Measurements from ENCODE around the gene SLU7. TPM values are rescaled to one million over a fixed set of nuclear protein-coding genes. Genes with fewer than 3 reads are reported as not detected.

SLU7 gene
- total RNA-seq, 1 experiment from 2014 or later: 33.3 TPM

GRCh38 chr5:160380041-160380440 is 38.8 kb downstream of the SLU7 start:
- Histone ChIP-seq H2BK15ac (ENCODE audit: low read depth, low read length) (no peak overlapping the region), H4K8ac (replicated peaks; ENCODE audit: insufficient read length, low read depth, low read length) (no peak overlapping the region), H3T11ph (ENCODE audit: low read length) (no peak overlapping the region), H3K4ac (ENCODE audit: low read depth, low read length) (no peak overlapping the region), H2AK5ac (ENCODE audit: insufficient read length, low read length) (no peak overlapping the region), H3K23ac (ENCODE audit: insufficient read length, low read depth, low read length) (no peak overlapping the region), H3K27me3 (ENCODE audit: insufficient read depth, low read length) (no peaks in the 10 kb centered on the region), H3K18ac (ENCODE audit: insufficient read length, low read depth, low read length) (no peak overlapping the region), H2AFZ (ENCODE audit: low read length) (no peak overlapping the region), H3K4me1 (ENCODE audit: insufficient read depth, low read length) (no peaks in the 10 kb centered on the region), H3K56ac (ENCODE audit: insufficient read length, low read depth, low read length) (no peak overlapping the region), H3K9ac (ENCODE audit: extremely low read depth, insufficient read length, low read length) (no peak overlapping the region), H4K91ac (ENCODE audit: insufficient read length, low read depth, low read length) (no peak overlapping the region), H3K14ac (ENCODE audit: insufficient read depth, low read length) (no peak overlapping the region), H2BK120ac (ENCODE audit: low read depth, low read length, poor library complexity, severe bottlenecking) (no peak overlapping the region), H3K4me2 (ENCODE audit: insufficient read depth, insufficient read length, low read length) (no peak overlapping the region), H2BK12ac (ENCODE audit: insufficient read length, low read depth, low read length) (no peak overlapping the region), H2BK5ac (ENCODE audit: insufficient read length, low read length) (no peak overlapping the region), H4K5ac (ENCODE audit: insufficient read length, low read depth, low read length) (no peak overlapping the region), H4K20me1 (ENCODE audit: control insufficient read depth, insufficient read depth, insufficient read length) (no peaks in the 10 kb centered on the region), H3K27ac (ENCODE audit: insufficient read length, low read depth, low read length) (no peak overlapping the region), H3K9me3 (ENCODE audit: control insufficient read depth, low read depth, low read length) (no peaks in the 10 kb centered on the region), H2BK20ac (ENCODE audit: low read depth, low read length, poor library complexity, severe bottlenecking) (no peak overlapping the region), H3K79me2 (ENCODE audit: insufficient read depth, low read length) (no peaks in the 10 kb centered on the region), H3K79me1 (ENCODE audit: insufficient read depth, low read depth, low read length, poor library complexity, severe bottlenecking) (no peaks in the 10 kb centered on the region), H3K23me2 (ENCODE audit: insufficient read length, low read depth, low read length, poor library complexity, severe bottlenecking) (no peaks in the 10 kb centered on the region)
- H3K27me3 Mint-ChIP-seq (ENCODE audit: low read depth): peaks cover 4% of the 10 kb centered on the region
- H3K4me3 Mint-ChIP-seq: no peak overlapping the region
- no CpG with 5 or more reads among the region's 2 CpGs for WGBS (ENCODE audit: extremely low coverage, insufficient read length, low lambda C conversion rate)
- no peak for DNase-seq
- no peaks in the 10 kb centered on the region for H3K9me3 Mint-ChIP-seq
- no peak for TF ChIP-seq CTCF (conservative IDR thresholded peaks at IDR 0.05)
- H3K36me3 Mint-ChIP-seq (ENCODE audit: insufficient read depth in 1 of 3, low read depth in 3 of 3): no peaks in the 10 kb centered on the region
- H3K27ac Mint-ChIP-seq: no peak overlapping the region; a peak in 1 of 7 replicates
- peaks cover 11% of the 10 kb centered on the region in 2 experiments for H3K4me1 Mint-ChIP-seq

All from H9 (cell line).